Forelimb muscle (tissue), 1 donor: Measurements from ENCODE around the gene MEF2B. TPM values are rescaled to one million over a fixed set of nuclear protein-coding genes. Genes with fewer than 3 reads are reported as not detected.

Experiments used
- DNase-seq: peaks from one replicate; pipeline ENCODE4 v3.0.0-alpha.2; 2013; ENCODE audit warnings: low read depth
- polyA plus RNA-seq: library from polyadenylated mRNA; unstranded; fragments of 120-200 nt; gene quantifications from one replicate; pipeline ENCODE4 v1.2.1, GENCODE V29; 2013; ENCODE audit not compliant: insufficient read length

MEF2B gene
- polyA plus RNA-seq, 1 donor: 2.2 TPM

GRCh38 chr19:19098703-19099632 lies 71.1 kb downstream of the MEF2B start:
- DNase-seq: no peak

DNA sequence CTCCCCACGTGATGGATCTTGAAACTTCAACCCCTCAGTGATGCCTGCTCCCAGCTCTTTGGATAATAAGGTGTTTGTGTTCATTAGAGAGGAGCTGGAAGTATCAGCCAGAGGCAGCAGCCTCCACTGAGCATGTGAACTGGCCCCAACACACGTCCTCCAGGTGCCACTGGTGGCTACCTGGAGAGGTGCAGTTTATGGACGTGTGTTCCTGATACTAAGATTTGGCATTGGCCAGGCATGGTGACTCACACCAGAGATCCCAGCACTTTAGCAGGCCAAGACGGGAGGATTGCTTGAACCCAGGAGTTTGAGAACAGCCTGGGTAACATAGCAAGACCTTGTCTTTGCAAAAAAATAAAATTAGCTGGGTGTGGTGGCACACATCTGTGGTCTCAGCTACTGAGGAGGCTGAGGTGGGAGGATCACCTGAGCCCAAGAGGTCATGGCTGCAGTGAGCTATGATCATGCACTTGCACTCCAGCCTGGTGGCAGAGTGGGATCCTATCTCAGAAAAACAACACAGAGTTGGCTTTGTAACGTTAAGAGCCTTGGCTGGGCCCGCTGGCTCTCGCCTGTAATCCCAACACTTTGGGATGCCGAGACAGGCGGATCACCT lies 71.9 kb downstream of the MEF2B start:
- DNase-seq: no peak

DNA sequence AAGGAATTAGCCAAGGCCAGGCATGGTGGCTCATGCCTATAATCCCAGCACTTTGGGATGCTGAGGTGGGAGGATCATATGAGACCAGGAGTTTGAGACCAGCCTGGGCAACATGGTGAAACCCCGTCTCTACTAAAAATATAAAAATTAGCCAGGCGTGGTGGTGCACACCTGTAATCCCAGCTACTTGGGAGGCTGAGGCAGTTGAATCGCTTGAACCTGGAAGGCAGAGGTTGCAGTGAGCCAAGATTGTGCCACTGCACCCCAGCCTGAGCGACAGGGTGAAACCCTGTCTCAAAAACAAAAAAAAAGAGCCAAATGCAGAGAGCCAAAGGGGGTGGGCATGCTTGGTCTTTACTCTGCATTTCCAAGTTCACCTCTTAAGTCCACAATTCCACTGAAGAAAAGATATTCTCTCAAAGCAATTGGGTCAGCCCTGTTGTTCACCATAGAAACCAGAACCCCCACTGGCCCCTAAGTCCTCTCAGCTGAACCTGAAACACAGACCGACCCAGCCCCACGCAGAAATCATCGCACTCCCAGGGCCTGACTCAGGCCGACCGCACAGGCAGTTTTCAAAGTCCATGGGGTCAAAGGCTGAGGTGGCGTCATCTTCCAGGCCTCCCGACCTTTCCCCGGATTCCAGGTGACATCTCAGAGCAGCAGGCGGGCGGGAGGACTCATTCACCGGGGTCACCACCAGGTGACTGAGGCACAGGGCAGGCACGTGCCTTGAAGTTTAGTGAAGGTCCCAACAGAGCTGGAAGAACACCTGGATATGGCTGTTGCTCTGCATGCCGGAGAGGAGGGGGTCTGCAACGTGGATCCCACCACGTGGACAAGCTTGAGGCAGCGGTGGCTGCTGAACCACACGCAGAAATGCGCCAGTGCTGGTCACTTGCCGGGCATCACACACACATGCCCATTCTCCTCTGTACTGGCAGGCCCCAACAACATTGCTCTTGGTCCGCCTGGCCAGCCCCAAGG lies 73.1 kb downstream of the MEF2B start:
- no peak for DNase-seq

DNA sequence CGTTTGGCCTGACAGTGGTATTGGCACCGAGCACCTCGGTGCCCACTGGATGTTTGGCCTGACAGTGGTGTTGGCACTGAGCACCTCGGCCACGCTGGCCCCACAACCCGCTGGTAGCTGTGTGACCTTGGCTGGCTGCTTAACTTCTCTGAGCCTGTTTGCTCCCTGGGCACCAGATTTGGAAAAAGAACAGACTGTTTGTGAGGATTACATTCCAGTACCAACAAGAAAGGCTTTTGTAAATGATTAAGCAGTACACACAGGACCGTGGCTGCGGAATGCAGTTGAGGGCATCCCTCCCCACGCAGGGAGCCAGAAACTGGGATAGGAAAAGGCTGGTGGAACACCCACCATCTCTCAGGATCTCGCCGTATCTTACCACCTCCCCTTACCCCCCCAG lies 74.4 kb downstream of the MEF2B start:
- DNase-seq: no peak

Other genes with a start within 250 kb of the MEF2B start
- gene HOMER3, start 229.0 kb downstream of the MEF2B start, polyA plus RNA-seq: 66.7 TPM
- 68.5 TPM for gene SUGP2, start 136.7 kb downstream of the MEF2B start, polyA plus RNA-seq
- gene ARMC6, start 136.7 kb downstream of the MEF2B start, polyA plus RNA-seq: 26.0 TPM
- 12.0 TPM for gene SLC25A42, start 106.3 kb downstream of the MEF2B start, polyA plus RNA-seq
- gene TMEM161A, start 31.8 kb downstream of the MEF2B start, polyA plus RNA-seq: 30.8 TPM
- gene BORCS8, start 21.9 kb upstream of the MEF2B start, polyA plus RNA-seq: 12.0 TPM
- 66.5 TPM for gene RFXANK, start 22.0 kb upstream of the MEF2B start, polyA plus RNA-seq
- gene NR2C2AP, start 33.2 kb upstream of the MEF2B start, polyA plus RNA-seq: 7.7 TPM
- gene NCAN, start 41.7 kb upstream of the MEF2B start, polyA plus RNA-seq: 0.16 TPM
- gene TM6SF2, start 103.0 kb upstream of the MEF2B start, polyA plus RNA-seq: 2.0 TPM
- 33.3 TPM for gene SUGP1, start 150.2 kb upstream of the MEF2B start, polyA plus RNA-seq
- 51.7 TPM for gene MAU2, start 150.6 kb upstream of the MEF2B start, polyA plus RNA-seq
- 45.7 TPM for gene GATAD2A, start 235.4 kb upstream of the MEF2B start, polyA plus RNA-seq